Body of pancreas (tissue), 4 donors: ENCODE data around the gene PTHLH. TPM values are rescaled to one million over a fixed set of nuclear protein-coding genes. Genes with fewer than 3 reads are reported as not detected.

ENCODE experiments used
- ATAC-seq: fragments of 150-250 bp; one replicate; pipeline ENCODE4 v1.9.1; 2016
- DNase-seq, 4 donors: peaks; one replicate each; pipeline ENCODE4 v3.0.0-alpha.2; 2019
- H3K27ac ChIP-seq, 4 donors: fragments of 200-600 bp; sonication (generic); 1 replicate in 3 of 4; 2 replicates in 1 of 4; pipeline versions ENCODE4 v1.5.1 to v1.6.1; 2016 to 2019; ENCODE audit warnings: mild to moderate bottlenecking in 1 of 4, mixed read lengths in 1 of 4, moderate library complexity in 1 of 4
- H3K27me3 ChIP-seq, 2 donors: fragments of 200-600 bp; sonication (generic); one replicate each; pipeline ENCODE4 v1.6.0; 2016; ENCODE audit warnings: mild to moderate bottlenecking in 1 of 2
- H3K36me3 ChIP-seq, 2 donors: fragments of 200-600 bp; sonication (generic); replicated peaks in 1 of 2; 2 replicates each; pipeline ENCODE4 v1.5.1; 2016; ENCODE audit warnings: low read depth in 2 of 2; ENCODE audit not compliant: insufficient read depth in 1 of 2
- H3K4me1 ChIP-seq: fragments of 200-600 bp; sonication (generic); one replicate; pipeline ENCODE4 v1.6.0; 2016
- H3K4me3 ChIP-seq, 2 donors: fragments of 200-600 bp; sonication (generic); 1 replicate in 1 of 2; 2 replicates in 1 of 2; pipeline ENCODE4 v1.5.1; 2016 to 2019
- H3K9me3 ChIP-seq, 3 donors: fragments of 200-600 bp; sonication (generic); 1 replicate in 2 of 3; 2 replicates in 1 of 3; pipeline ENCODE4 v1.5.1; 2016
- POLR2A ChIP-seq, 3 donors: fragments of 450-650 bp; IDR thresholded peaks; one replicate each; pipeline ENCODE4 v1.6.1; 2016; ENCODE audit warnings: antibody characterized with exemption in 3 of 3, mild to moderate bottlenecking in 2 of 3
- WGBS, 2 donors: methylation state at CpG; one replicate each; pipeline ENCODE4 v1.1.5; 2017; 5-methylcytosine and 5-hydroxymethylcytosine counted together
- intact Hi-C: fragments of 100-400 bp; cut with DNase I; formaldehyde crosslinking; loops from one replicate; pipeline ENCODE4 v1.15.1; 2023
- total RNA-seq, 2 donors: library from RNA; depleted of rRNA; stranded (reverse); fragments of >200 nt; gene quantifications; one replicate each; pipeline ENCODE4 v1.1.0, GENCODE V29; 2016
- TF ChIP-seq, protein P1 (sequence below), 7 experiments: fragments of 450-650 bp in 4 of 7; fragments of 200-600 bp in 3 of 7; sonication (generic) in 3 of 7; IDR thresholded peaks; one replicate each; pipeline ENCODE4 v1.5.1; 2016 to 2019; ENCODE audit warnings: antibody characterized with exemption in 7 of 7

Gene PTHLH
- total RNA-seq, 2 donors from 2014 or later = 0.78 TPM; not detected in 1

DNA sequence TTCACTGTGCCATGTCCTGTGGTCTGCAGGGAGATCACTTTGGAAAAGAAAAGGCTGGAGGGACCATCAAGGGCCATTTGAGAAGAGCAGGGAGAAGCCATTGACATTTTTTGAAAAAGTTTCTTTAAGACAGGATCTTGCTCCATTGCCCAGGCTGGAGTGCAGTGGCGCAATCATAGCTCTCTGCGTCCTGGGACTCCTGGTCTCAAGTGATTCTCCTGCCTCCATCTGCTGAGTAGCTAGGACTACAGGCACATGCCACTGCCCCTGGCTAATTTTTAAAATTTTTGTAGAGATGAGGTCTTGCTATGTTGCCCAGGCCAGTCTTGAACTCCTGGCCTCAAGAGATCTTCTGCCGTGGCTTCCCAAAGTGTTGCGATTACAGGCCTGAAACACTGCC lies 32.3 kb downstream of the PTHLH start:
- WGBS, 2 donors = 82 to 92% methylated on average over 4 of the region's 4 CpGs

DNA sequence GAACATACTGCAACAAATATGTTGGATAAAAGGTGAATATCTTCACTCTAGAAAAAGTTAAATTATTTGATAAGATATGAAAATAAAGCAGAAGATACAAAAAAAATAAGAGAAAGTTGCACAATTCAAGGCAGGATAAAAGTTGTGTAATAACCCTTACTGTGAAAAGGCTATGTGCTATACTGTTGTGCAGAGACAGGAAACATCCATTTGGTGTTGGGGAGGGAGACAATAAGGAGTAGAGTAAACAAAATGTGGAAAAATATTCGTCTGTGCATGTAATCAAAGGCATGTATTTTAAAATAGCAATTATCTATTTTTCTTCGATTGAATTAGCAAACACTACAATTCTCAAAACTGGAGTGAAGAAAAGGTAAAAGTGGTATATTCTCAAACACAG lies 34.8 kb downstream of the PTHLH start:
- TF ChIP-seq, protein P1, sequence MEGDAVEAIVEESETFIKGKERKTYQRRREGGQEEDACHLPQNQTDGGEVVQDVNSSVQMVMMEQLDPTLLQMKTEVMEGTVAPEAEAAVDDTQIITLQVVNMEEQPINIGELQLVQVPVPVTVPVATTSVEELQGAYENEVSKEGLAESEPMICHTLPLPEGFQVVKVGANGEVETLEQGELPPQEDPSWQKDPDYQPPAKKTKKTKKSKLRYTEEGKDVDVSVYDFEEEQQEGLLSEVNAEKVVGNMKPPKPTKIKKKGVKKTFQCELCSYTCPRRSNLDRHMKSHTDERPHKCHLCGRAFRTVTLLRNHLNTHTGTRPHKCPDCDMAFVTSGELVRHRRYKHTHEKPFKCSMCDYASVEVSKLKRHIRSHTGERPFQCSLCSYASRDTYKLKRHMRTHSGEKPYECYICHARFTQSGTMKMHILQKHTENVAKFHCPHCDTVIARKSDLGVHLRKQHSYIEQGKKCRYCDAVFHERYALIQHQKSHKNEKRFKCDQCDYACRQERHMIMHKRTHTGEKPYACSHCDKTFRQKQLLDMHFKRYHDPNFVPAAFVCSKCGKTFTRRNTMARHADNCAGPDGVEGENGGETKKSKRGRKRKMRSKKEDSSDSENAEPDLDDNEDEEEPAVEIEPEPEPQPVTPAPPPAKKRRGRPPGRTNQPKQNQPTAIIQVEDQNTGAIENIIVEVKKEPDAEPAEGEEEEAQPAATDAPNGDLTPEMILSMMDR (IDR thresholded peaks at IDR 0.05) = no peak
- TF ChIP-seq POLR2A (IDR thresholded peaks at IDR 0.05) = no peak
- Histone ChIP-seq H3K9me3 (no peaks in the 10 kb centered on the region), H3K27ac (no peak overlapping the region), H3K36me3 (no peaks in the 10 kb centered on the region), H3K4me3 (no peak overlapping the region), H3K4me1 (no peaks in the 10 kb centered on the region), H3K27me3 (no peaks in the 10 kb centered on the region)
- ATAC-seq (no peak), DNase-seq (no peak)
- intact Hi-C loops = loop anchor here (5.0 kb wide), 1 partner anchor 205 kb away; no protein-coding TSS in a partner anchor
- 26 to 32% methylated on average over 2 of the region's 2 CpGs for WGBS, 2 donors

More for the DNA sequence above, 32.3 kb downstream of the PTHLH start:
- intact Hi-C loops = no loop called here
- Histone ChIP-seq H3K9me3 (no peaks in the 10 kb centered on the region), H3K27me3 (no peaks in the 10 kb centered on the region), H3K4me3 (no peak overlapping the region), H3K4me1 (no peaks in the 10 kb centered on the region), H3K27ac (no peak overlapping the region), H3K36me3 (no peaks in the 10 kb centered on the region)
- no peak for ATAC-seq
- TF ChIP-seq, protein P1 (IDR thresholded peaks at IDR 0.05) = no peak
- TF ChIP-seq POLR2A (IDR thresholded peaks at IDR 0.05) = no peak
- no peak for DNase-seq

DNA sequence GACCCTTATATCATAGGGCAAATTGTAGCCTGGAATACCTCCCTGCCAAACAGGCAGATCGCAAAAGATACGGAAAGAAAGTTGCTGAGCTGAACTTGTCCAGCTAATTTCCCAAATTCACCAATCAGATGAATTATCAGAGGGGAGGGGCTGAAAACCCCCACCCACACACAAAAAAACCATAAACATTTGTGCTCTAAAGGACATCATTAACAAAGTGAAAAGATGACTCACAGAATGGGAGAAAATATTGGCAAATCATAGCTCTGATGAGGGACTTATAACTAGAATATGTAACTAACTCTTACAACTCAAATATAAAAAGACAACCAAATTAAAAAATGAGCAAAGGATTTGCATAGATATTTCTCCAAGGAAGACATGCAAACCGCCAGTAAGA lies 36.3 kb downstream of the PTHLH start:
- Histone ChIP-seq H3K27ac (no peak overlapping the region), H3K27me3 (no peaks in the 10 kb centered on the region), H3K4me1 (no peaks in the 10 kb centered on the region), H3K4me3 (no peak overlapping the region), H3K9me3 (no peaks in the 10 kb centered on the region), H3K36me3 (no peaks in the 10 kb centered on the region)
- intact Hi-C loops = loop anchor here (5.0 kb wide), 1 partner anchor 204 kb away; no protein-coding TSS in a partner anchor
- no peak for TF ChIP-seq POLR2A (IDR thresholded peaks at IDR 0.05)
- TF ChIP-seq, protein P1 (IDR thresholded peaks at IDR 0.05) = no peak
- 78 to 79% methylated on average over 3 of the region's 3 CpGs for WGBS, 2 donors
- no peak for ATAC-seq
- DNase-seq = no peak

DNA sequence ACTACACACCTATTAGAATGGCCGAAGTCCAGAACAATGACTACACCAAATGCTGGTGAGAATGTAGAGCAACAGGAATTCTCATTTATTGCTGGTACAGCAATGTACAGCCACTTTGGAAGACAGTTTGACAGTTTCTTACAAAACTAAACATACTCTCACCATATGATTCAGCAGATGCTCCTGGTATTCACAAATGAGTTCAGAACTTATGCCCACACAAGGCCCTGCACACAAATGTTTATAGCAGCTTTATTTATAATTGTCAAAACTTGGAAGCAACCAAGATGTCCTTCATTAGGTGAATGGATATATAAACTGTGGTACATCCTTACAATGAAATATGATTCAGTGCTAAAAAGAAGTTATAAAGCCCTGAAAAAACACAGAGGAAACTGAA lies 38.3 kb downstream of the PTHLH start:
- WGBS, 2 donors = 89 to 100% methylated on average over 1 of the region's 1 CpG
- no peaks in the 10 kb centered on the region for H3K9me3 ChIP-seq
- no peaks in the 10 kb centered on the region for H3K27me3 ChIP-seq
- intact Hi-C loops = no loop called here
- no peak overlapping the region for H3K4me3 ChIP-seq
- no peaks in the 10 kb centered on the region for H3K36me3 ChIP-seq
- no peak overlapping the region for H3K27ac ChIP-seq
- ATAC-seq (no peak), DNase-seq (no peak)
- no peak for TF ChIP-seq POLR2A (IDR thresholded peaks at IDR 0.05)
- TF ChIP-seq, protein P1 (IDR thresholded peaks at IDR 0.05) = no peak
- no peaks in the 10 kb centered on the region for H3K4me1 ChIP-seq

DNA sequence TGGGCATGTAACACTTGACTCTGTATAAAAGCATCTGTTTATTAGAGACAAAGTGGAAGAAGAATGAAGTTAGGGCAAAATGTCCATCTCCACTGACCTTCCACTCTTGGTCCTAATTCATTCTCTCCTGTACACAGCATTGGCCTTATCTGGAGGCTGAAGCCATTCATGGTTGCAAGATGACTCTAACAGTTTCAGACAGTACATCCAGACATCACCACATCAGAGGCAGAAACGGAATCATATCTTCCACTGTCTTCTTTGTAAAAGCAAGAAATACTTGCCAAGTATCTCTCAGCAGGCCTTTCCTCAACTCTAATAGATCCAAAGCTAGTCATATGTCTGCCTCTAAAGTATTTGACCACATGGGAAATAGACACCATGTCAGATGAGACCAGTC lies 41.1 kb downstream of the PTHLH start:
- DNase-seq = no peak
- no peak for ATAC-seq
- H3K4me3 ChIP-seq = no peak overlapping the region
- WGBS, 2 donors = 93 to 94% methylated on average over 1 of the region's 1 CpG
- no peaks in the 10 kb centered on the region for H3K27me3 ChIP-seq
- H3K27ac ChIP-seq = no peak overlapping the region
- H3K9me3 ChIP-seq = no peaks in the 10 kb centered on the region
- no peak for TF ChIP-seq POLR2A (IDR thresholded peaks at IDR 0.05)
- TF ChIP-seq, protein P1 (IDR thresholded peaks at IDR 0.05) = no peak
- H3K36me3 ChIP-seq = no peaks in the 10 kb centered on the region
- intact Hi-C loops = no loop called here
- no peaks in the 10 kb centered on the region for H3K4me1 ChIP-seq
